GM12878 (cell line): ENCODE results near the gene COMT. TPM values are rescaled to one million over a fixed set of nuclear protein-coding genes. Genes with fewer than 3 reads are reported as not detected.

Experiments
- ATAC-seq: fragments of 200-7000 bp; cut with Tn5 transposase; 3 replicates; pipeline ENCODE4 v1.9.1; 2020; ENCODE audit warnings: mild to moderate bottlenecking, moderate library complexity
- BruUV-seq: library from RNA; stranded (reverse); fragments of 400-500 nt; replicated peaks from 2 replicates; lab custom pipeline; 2021; lab: Mats Ljungman, UMichigan
- CTCF ChIA-PET: fragments of 300-600 bp; sonication (Branson Sonifier 250); formaldehyde crosslinking; extraction: SDS; loops from one replicate; lab custom pipeline; 2021; ENCODE audit warnings: inconsistent platforms; lab: Yijun Ruan, JAX
- POLR2A ChIA-PET: fragments of 350-600 bp; formaldehyde crosslinking; extraction: SDS; loops from one replicate; lab custom pipeline; 2021; ENCODE audit warnings: inconsistent platforms; lab: Charles Lee
- RAD21 ChIA-PET: fragments of 300-600 bp; sonication (Branson Sonifier 250); formaldehyde crosslinking; loops from one replicate; lab custom pipeline; 2023; ENCODE audit warnings: antibody characterized with exemption; ENCODE audit not compliant: unreplicated experiment; lab: Charles Lee
- SMC1A ChIA-PET: fragments of 300-600 bp; sonication (Branson Sonifier 250); formaldehyde crosslinking; loops from one replicate; lab custom pipeline; 2023; ENCODE audit not compliant: unreplicated experiment, uncharacterized antibody; lab: Charles Lee
- DNase-seq: peaks from one replicate; pipeline ENCODE4 v3.0.0-alpha.2; 2011; ENCODE audit warnings: low read depth, low spot score
- FAIRE-seq: peaks from 3 replicates; lab custom pipeline; 2011; peaks lifted over from hg19 to GRCh38; lab: Jason Lieb, UNC
- H2AFZ ChIP-seq: 2 replicates; pipeline ENCODE4 v1.6.0; 2011; ENCODE audit warnings: low read depth, low read length, control low read depth; ENCODE audit not compliant: control insufficient read depth
- H3K27ac ChIP-seq: 2 replicates; pipeline ENCODE4 v1.5.1; 2011; ENCODE audit warnings: control low read depth; ENCODE audit not compliant: control insufficient read depth, insufficient read depth
- H3K27me3 ChIP-seq, 2 experiments: replicated peaks in 1 of 2; 2 replicates each; pipeline versions ENCODE4 v1.6.0 to v1.6.1; 2011; ENCODE audit warnings: low read length in 1 of 2; ENCODE audit not compliant: control insufficient read depth in 2 of 2, insufficient read depth in 2 of 2
- H3K36me3 ChIP-seq, 2 experiments: 2 replicates each; pipeline ENCODE4 v1.5.1; 2011; ENCODE audit warnings: low read length in 1 of 2; ENCODE audit not compliant: control insufficient read depth in 2 of 2, insufficient read depth in 2 of 2
- H3K4me1 ChIP-seq: 2 replicates; pipeline ENCODE4 v1.6.1; 2011; ENCODE audit warnings: mild to moderate bottlenecking, low read length, moderate library complexity, mixed read lengths; ENCODE audit not compliant: control insufficient read depth, insufficient read depth
- H3K4me2 ChIP-seq: 2 replicates; pipeline ENCODE4 v1.6.0; 2011; ENCODE audit warnings: control low read depth; ENCODE audit not compliant: control insufficient read depth, insufficient read depth
- H3K4me3 ChIP-seq: fragments of 200-600 bp; sonication (generic); 2 replicates; pipeline ENCODE4 v1.5.1; 2016
- H3K79me2 ChIP-seq: 2 replicates; pipeline ENCODE4 v1.6.0; 2011; ENCODE audit warnings: low read length; ENCODE audit not compliant: control insufficient read depth, insufficient read depth
- H3K9ac ChIP-seq: 2 replicates; pipeline ENCODE4 v1.8.0; 2011; ENCODE audit warnings: low read length, control low read depth, mixed read lengths; ENCODE audit not compliant: control insufficient read depth, insufficient read depth
- H3K9me3 ChIP-seq: replicated peaks from 3 replicates; pipeline ENCODE4 v1.5.1; 2011; ENCODE audit warnings: mild to moderate bottlenecking, low read length; ENCODE audit not compliant: control insufficient read depth, insufficient read depth
- H4K20me1 ChIP-seq: 2 replicates; pipeline ENCODE4 v1.6.0; 2011; ENCODE audit not compliant: control insufficient read depth, insufficient read depth
- CBX5 ChIP-seq: sonication (generic); IDR thresholded peaks from 2 replicates; pipeline ENCODE4 v1.6.1; 2016; ENCODE audit warnings: low read depth, moderate library complexity, mild to moderate bottlenecking, inconsistent platforms
- CHD2 ChIP-seq: IDR thresholded peaks from 2 replicates; pipeline ENCODE4 v1.6.1; 2011; ENCODE audit warnings: low read depth, low read length, improper control_type of control experiment, borderline replicate concordance
- IKZF1 ChIP-seq: fragments of 450-650 bp; conservative IDR thresholded peaks from 2 replicates; pipeline ENCODE4 v1.6.1; 2017; ENCODE audit warnings: antibody characterized with exemption, mild to moderate bottlenecking
- IRF4 ChIP-seq: IDR thresholded peaks from 2 replicates; pipeline ENCODE4 v1.6.1; 2011; ENCODE audit warnings: low read depth, low read length
- PKNOX1 ChIP-seq: fragments of 450-650 bp; IDR thresholded peaks from 2 replicates; pipeline ENCODE4 v1.6.1; 2016; ENCODE audit warnings: mild to moderate bottlenecking
- RBBP5 ChIP-seq: fragments of 200-600 bp; sonication (generic); conservative IDR thresholded peaks from 2 replicates; pipeline ENCODE4 v1.6.1; 2016
- RELB ChIP-seq: fragments of 450-650 bp; IDR thresholded peaks from 2 replicates; pipeline ENCODE4 v1.6.1; 2017; ENCODE audit warnings: low read depth, mild to moderate bottlenecking, moderate library complexity
- REST ChIP-seq: IDR thresholded peaks from 2 replicates; pipeline ENCODE4 v1.6.1; 2012; ENCODE audit warnings: mild to moderate bottlenecking, low read depth, low read length
- SMAD1 ChIP-seq: fragments of 450-650 bp; IDR thresholded peaks from 2 replicates; pipeline ENCODE4 v1.6.1; 2018; ENCODE audit warnings: mild to moderate bottlenecking, low read depth; ENCODE audit not compliant: partially characterized antibody
- STAT1 ChIP-seq: fragments of 450-650 bp; conservative IDR thresholded peaks from 2 replicates; pipeline ENCODE4 v1.6.1; 2014; ENCODE audit warnings: antibody characterized with exemption, mild to moderate bottlenecking
- USF1 ChIP-seq: IDR thresholded peaks from 2 replicates; pipeline ENCODE4 v1.6.1; 2011; ENCODE audit warnings: borderline replicate concordance, low read depth, mild to moderate bottlenecking, moderate library complexity, mixed read lengths, low read length; ENCODE audit not compliant: insufficient read depth; ENCODE audit errors: extremely low read length
- ZNF622 ChIP-seq: fragments of 450-650 bp; IDR thresholded peaks from 2 replicates; pipeline ENCODE4 v1.6.1; 2017; ENCODE audit warnings: mild to moderate bottlenecking, inconsistent platforms
- WGBS: methylation state at CpG from one replicate; pipeline ENCODE4 v1.1.6; 2016; ENCODE audit warnings: low lambda C conversion rate; ENCODE audit not compliant: insufficient replicate concordance, insufficient coverage; ENCODE audit errors: missing lambda C conversion rate; 5-methylcytosine and 5-hydroxymethylcytosine counted together
- in situ Hi-C: fragments of 300-500 bp; cut with MboI; formaldehyde crosslinking; loops from 9 replicates; pipeline ENCODE4 v1.14.3; 2018; ENCODE audit warnings: mixed read lengths
- intact Hi-C: fragments of 100-400 bp; cut with micrococcal nuclease; formaldehyde crosslinking; loops from one replicate; pipeline ENCODE4 v1.14.2; 2022; ENCODE audit not compliant: unreplicated experiment
- polyA plus RNA-seq, 11 experiments: library from polyadenylated mRNA; depleted of rRNA in 4 of 11; unstranded in 6 of 11; stranded (reverse) in 5 of 11; fragments of >200 nt; fragmentation: Nextera tagmentation in 4 of 11; fragmentation: Illumina TruSeq in 1 of 11; extraction: Ambion mirVana in 4 of 11; extraction: Trizol in 1 of 11; gene quantifications; 1 replicate in 1 of 11; 2 replicates in 10 of 11; pipeline versions ENCODE4 v1.2.1 to v1.2.3, GENCODE V29; 2011 to 2016; ENCODE audit warnings: inconsistent platforms in 2 of 11, missing spikeins in 2 of 11, low read depth in 1 of 11
- total RNA-seq, 4 experiments: library from RNA; depleted of rRNA in 3 of 4; stranded (reverse); fragments of >200 nt in 3 of 4; fragmentation: Illumina TruSeq in 1 of 4; extraction: Trizol in 1 of 4; gene quantifications; 2 replicates each; pipeline versions ENCODE4 v1.2.1 to v1.2.3, GENCODE V29; 2013 to 2021

Gene COMT
- total and polyA plus RNA-seq, 10 of the 15 experiments (the other 5 are each of a cell fraction or from before 2014, with no cell fraction given) = 4.5 to 152 (median 66.1) TPM

- no peak overlapping the region for H3K9ac ChIP-seq
- ATAC-seq = no peak
- CTCF ChIA-PET = no interaction called here
- SMC1A ChIA-PET = no interaction called here
- H3K4me1 ChIP-seq = no peaks in the 10 kb centered on the region
- H3K27me3 ChIP-seq = no peaks in the 10 kb centered on the region
- no peak for FAIRE-seq
- no TSS peak for BruUV-seq
- intact Hi-C loops = no loop called here
- H3K4me2 ChIP-seq = no peak overlapping the region
- H3K4me3 ChIP-seq = no peak overlapping the region
- TF ChIP-seq IKZF1 (no peak), SMAD1 (no peak), USF1 (no peak), CBX5 (no peak), CHD2 (no peak), RBBP5 (no peak), ZNF622 (no peak), PKNOX1 (no peak), STAT1 (no peak), REST (no peak), IRF4 (no peak), RELB (no peak)
- no peaks in the 10 kb centered on the region for H3K9me3 ChIP-seq
- no peak overlapping the region for H3K27ac ChIP-seq
- 89% methylated on average over 30 of the region's 30 CpGs for whole genome bisulfite sequencing
- in situ Hi-C loops = no loop called here
- POLR2A ChIA-PET = no interaction called here
- no peak overlapping the region for H2AFZ ChIP-seq
- H3K79me2 ChIP-seq = no peaks in the 10 kb centered on the region
- RAD21 ChIA-PET = interaction anchor here (0.6 kb wide), 1 partner anchor 168 kb away, joined by 3 read pairs; no protein-coding TSS in a partner anchor
- no peaks in the 10 kb centered on the region for H4K20me1 ChIP-seq
- H3K36me3 ChIP-seq = peaks cover 0 to 3% of the 10 kb centered on the region in 2 experiments; a peak in 2 of 4 replicates
- DNase-seq = no peak
Observed at GRCh38 chr22:19962909-19963806, 21.6 kb downstream of the COMT start.
